Fibroblast of skin of abdomen (primary cell): ENCODE results near the gene RAB27B. TPM values are rescaled to one million over a fixed set of nuclear protein-coding genes. Genes with fewer than 3 reads are reported as not detected.
A peak's percentile ranks its signal among the peaks of the same experiment; 100 is the strongest.
"Not testable (repeated sequence)": the region's sequence is repeated elsewhere in the genome, so short reads cannot be mapped to it uniquely, and the experiment has no call there.

Source experiments
- DNase-seq: peaks from one replicate; pipeline ENCODE4 v3.0.0-alpha.2; 2013
- polyA plus RNA-seq, 2 experiments: library from polyadenylated mRNA; unstranded; fragments of 120-200 nt; gene quantifications; one replicate each; pipeline ENCODE4 v1.2.1, GENCODE V29; 2013; ENCODE audit not compliant: insufficient read length in 2 of 2

RAB27B gene, protein sequence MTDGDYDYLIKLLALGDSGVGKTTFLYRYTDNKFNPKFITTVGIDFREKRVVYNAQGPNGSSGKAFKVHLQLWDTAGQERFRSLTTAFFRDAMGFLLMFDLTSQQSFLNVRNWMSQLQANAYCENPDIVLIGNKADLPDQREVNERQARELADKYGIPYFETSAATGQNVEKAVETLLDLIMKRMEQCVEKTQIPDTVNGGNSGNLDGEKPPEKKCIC
- 0.41 TPM for polyA plus RNA-seq (2013, experiment 1 of 2; ENCODE audit: insufficient read length)
- 0.36 TPM for polyA plus RNA-seq (2013, experiment 2 of 2; ENCODE audit: insufficient read length)

DNA sequence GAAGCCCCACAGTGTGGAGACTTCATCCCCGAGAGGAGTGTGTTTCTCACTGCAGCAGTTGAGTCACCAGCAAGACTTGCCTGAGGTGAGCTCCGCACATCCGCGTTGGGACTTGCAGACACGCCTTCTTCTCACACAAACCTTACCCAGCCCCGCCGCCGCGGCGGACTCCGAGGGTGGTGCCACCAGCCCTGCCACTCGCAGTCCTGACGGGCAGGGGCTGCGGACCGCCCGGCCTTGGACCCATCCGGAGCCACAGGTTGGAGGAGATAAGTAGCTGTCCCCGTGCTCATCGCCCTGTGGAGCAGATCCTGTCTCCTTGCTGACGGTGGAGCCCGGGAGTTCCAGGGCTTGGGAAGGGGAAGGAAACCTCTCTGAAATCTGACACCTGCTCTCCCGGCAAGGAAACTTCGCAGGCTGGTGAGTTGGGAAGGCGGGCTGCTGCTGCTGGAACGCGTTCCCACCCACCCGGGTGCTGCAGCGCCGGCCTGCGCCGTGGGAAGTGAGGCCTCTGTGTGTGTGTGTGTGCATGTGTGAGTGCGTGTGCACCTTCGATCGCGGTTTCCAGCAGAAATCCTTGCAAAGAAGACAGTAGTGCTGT, at the start of gene RAB27B:
TSS of gene RAB27B (plus strand) at position 197 of the 601 bp plus-strand sequence. CDS start 49,109 bp downstream, outside the sequence.
- peak; percentile 76 for DNase-seq

DNA sequence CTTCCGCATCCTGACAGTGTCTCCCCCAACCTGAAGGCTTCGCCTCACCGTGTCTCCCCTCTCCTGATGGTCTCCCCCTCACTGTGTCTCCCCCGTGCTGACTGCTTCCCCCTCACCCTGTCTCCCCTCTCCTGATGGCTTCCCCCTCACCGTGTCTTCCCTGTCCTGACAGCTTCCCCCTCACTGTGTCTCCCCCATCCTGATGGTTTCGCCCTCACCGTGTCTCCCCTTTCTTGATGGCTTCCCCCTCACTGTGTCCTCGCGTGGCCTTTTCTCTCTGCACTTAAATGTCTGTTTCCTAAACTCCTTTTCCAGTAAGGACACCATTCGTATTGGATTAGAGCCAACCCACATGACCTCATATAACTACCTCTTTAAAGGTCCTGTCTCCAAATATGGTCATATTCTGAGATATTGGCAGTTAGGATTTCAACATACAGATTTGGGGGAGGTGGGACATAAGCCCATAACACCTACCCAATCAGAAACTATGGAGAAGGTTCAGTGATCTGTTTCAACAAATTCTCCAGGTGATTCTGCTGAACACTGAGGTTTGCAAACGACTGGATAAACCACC, 47.9 kb upstream of the RAB27B start:
- no peak for DNase-seq

DNA sequence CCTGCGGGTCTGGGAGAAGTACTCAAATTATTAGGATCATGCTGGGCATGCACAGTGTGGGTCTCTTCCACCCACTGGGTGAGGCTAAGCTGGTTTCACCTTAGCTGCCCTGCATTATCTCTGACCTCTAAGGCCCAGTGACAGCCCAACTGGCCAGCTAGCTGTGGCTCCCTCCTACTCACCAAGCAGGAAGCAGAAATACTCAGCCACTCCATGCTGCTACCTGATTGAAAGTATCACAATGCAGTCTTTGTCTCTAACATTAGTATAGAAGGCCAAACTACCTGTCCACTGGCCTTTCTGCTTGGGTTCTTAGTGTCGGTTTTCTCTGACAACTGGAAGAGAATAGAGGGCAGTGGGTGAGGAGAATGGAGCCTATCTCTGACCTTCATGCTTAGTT, 47.3 kb upstream of the RAB27B start:
- no peak for DNase-seq

DNA sequence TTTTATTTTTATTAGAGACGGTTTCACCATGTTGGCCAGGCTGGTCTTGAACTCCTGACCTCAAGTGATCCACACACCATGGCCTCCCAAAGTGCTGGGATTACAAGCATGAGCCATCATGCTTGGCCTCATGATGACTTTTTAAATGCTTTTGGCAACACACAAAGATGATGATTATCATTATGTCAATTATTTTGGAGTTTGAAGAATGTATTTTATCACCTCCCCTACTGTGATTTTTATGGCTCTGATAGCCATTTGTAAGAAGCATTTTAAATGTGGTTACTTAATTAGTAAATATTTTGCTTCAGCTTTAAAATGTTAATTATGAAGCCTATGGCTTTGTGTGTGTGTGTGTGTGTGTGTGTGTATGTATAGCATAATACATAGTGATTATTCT, 45.1 kb upstream of the RAB27B start:
- no peak for DNase-seq

DNA sequence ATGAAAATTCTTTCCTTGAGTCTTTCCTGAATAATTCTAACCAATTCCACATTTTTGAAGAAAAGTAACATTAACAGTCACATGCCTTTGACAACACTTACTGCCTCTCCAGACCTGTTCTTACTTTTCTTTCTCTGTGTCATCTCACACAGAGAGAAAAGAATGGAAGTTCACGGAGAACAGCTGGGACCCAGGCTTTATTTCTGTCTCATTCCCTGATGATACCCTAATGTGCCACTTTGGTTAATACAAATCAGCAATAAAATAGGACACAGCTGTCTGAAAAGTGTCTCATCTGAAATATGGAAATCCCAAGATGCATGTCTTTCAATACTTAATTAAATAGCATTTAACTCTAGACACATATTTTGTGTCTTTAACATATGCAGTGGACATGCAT, 42.1 kb upstream of the RAB27B start:
- DNase-seq: no peak

DNA sequence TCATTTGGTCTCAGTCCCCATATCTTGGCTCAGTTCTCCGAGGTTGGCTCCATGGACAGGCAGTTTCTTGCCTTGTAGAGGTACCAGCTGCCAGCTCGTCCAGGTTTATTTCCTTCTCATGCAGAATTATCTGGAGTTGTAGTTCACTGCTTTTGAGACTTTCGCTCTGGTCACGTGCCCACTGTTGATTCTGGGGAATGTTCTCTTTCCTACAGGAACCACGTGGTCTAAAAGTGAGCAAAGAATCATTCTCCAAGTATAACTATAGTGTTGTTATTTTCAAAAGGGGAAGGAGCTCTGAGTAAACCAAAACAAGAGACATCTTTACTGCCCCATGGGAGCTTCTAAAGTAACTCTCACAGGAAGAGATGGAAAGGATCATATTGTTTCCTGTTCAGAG, 41.2 kb upstream of the RAB27B start:
- DNase-seq: no peak

DNA sequence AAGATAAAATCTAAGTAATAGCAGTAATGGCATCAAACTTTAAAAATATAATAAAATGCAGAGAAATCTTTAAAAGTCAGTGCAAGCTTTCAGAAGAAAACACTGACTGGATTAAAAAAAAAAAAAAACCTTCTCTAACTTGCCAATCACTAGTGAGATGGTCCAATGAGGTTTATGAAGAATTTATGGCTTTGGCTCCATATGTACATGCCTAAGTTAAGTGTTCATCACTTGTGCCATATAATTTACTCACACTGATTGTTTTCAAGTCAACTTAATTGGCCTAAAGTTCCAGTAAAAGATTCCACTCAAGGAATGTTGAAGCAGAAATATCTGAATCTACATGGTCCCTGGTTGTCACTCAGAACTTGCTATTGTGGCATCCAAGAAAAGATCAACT, 40.7 kb upstream of the RAB27B start:
- DNase-seq: peak; percentile 86

DNA sequence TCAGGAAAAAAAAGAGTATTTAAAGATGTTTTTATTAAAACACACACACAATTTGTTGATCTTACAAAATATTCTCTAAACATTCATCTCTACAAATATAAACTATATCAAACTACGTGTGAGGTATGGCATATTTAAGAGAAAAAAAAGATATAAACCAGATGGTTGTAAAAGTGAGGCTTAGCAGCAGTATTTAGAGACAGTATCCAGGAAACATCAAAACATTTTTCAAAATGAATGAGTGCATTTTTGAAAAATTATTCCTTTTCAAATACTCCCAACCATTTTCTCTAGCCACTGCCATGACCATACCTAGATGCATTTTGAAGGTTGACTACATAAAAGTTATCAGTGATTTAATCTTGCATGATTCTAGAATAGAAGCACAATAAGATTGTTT, 38.2 kb upstream of the RAB27B start:
- DNase-seq: no peak

DNA sequence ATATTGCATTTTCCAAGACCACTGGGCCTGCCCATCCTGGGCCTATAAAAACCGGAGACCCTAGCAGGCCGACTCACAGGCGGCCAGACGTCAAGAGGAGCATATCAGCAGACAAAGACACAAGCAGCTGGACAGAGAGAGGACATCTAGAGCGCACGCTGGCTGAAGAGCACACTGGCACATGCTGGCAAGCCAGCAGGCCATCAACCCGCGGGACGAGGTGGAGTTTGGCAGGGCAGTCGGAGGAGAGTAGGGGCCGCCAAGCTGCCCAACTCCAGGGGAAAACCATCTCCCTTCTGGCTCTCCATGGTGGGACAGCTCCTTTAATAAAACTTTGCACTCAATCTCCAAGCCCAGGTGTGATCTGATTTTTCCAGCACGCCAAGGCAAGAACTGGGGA, 36.6 kb upstream of the RAB27B start:
- no peak for DNase-seq

DNA sequence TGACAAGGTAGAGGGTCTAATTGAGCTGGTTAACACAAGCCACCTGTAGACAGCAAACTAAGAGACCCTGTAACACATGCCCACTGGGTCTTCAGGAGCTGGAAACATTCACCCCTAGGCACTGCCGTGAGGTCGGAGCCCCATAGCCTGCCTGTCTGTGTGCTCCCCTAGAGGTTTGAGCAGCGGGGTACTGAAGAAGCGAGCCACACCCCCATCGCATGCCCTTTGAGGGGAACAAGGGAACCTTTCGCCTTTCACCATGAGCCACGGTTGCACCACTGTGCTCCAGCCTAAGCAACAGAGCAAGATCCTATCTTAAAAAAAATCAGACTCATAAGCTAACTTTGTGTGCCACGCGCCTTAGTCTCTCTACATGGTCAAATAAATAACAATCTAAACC, 36.2 kb upstream of the RAB27B start:
- DNase-seq: no peak

DNA sequence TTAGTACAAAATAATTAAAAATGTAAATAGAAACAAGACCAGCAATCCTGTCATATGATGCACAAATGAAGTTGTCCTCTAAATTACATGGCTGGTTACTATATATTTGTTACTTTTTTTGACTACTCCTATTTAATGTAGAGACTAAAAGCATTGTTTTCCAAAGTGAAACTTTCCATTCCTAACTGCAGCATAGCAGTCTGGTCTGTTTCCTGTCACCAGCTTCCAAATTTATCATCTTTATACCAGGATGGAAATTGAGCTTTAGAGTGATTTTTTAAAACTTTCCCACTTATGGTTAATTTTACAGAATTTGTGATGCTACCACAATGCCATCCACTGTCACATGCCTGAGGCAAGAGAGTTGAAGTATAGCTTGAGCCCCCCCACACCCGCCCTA, 33.5 kb upstream of the RAB27B start:
- DNase-seq: peak; percentile 33

DNA sequence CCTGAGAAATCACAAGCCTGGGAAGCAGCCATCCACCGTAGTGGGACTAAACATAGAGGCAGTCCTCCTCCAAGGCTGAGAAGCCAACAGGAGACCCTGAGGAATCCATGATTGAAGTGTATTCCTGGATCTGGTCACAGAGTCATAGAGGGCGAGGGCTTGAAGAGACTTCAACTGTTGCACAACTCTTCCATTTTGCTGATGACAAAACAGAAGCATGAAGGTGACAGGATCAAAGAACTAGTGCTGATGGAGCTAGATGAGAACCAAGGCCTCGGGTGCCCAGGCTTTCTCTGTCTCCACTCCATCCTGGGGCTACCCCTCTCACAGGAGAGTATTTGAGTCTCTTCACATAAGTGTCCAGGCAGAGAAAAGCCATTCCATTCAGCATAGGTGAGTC, 30.1 kb upstream of the RAB27B start:
- no peak for DNase-seq

DNA sequence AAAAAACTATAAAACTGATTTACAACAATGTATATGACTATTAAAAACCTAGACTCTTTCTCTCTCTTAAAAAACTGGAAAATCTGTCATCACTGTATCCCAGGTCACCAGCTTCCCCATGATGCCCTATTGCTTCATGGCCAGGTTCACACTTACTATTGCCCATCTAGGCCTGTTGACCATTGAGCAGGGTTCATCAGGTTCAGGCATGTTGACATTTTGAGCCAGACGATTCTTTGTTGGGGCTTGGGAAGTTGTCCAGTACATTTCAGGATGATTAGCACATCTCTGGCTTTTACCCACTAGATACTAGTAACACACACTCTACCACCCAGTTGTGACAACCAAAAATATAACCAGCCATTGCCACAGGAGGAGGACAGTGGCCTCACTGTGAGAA, 26.9 kb upstream of the RAB27B start:
- DNase-seq: no peak

DNA sequence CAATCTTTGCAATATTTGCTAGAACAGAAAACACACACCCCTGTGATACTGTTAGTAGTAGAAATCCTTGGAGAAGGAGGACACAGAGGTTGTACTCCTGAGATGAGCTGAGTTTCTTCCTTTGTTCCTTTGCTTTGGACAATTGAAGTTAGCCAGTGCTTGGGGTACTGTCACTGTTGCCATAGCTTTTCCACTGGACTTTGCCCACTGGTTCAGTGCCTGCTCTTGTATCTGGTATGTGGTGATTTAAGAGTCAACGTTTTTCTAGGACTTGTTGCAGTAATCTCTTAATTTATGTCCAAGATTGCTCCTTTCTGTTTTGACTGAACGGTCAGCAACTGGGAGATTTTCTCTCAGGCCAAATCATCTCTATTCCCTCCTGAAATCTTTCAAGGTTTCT, 26.1 kb upstream of the RAB27B start:
- DNase-seq: no peak

DNA sequence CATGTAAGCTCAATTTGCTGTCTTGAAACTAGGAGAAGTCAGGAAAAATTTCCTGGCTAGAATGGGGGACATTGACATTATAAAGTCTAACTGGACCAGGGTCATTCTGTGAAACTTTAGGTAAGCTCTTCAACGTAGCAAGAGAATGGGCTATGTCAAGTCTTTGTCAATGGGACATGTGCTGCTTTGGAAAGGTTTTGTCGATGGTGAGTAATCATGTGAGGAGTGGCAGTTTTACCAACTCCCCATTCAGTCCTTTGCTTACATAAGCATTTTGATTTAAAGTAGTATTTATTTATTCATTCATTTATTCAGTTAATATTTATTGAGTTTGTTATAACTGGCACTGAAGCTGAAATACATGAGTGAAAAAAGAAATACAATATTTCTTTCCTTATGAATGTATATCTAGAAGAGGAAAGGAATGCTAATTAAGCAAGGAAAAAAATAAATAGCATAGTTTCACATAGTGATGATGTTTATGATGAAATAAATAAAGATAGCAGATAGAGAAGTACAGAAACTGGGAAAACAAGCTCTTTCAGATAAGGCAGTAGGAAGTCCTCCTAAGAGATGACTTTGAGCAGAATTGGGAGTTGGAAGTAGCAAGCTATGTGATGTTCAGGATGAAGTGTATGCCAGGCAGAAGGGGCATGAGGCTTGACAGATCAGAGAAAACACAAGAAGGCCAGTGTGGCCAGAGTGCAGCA, 25.4 kb upstream of the RAB27B start:
- no peak for DNase-seq

DNA sequence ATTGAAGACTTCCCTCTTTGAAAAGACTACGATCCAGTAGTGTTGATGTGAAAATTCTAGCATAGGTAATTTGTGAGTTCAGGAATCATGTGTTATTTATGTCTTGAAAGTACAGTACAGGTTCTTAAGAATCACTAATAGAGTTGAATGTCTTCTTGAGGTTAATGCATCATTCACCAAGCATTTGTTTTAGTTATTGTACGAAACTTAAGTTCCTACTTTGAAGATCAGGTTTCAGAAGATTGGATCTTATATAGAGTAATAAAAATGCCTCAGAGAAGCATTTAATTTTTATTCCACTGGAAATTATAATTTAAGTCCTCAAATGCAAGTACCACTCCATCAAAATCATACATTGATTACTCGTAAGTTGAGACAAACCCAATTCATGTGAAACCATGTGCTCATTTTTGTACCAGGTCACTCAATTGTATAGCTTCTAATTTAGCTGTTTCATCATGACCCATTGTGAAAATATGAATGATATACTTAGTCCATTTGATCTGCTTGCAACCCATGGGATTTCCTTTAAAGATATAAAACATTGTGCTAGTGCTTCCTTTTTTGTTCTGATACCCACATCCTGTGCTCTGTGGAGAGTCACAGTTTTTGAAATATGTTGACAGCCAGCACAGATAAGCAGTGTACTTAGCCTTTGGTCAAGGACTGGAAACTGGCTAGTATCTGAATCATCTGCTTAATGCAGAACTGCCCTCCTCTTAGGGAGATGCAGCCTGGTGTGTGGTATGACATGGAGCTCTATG, 22.5 kb upstream of the RAB27B start:
- peak; percentile 88 for DNase-seq

DNA sequence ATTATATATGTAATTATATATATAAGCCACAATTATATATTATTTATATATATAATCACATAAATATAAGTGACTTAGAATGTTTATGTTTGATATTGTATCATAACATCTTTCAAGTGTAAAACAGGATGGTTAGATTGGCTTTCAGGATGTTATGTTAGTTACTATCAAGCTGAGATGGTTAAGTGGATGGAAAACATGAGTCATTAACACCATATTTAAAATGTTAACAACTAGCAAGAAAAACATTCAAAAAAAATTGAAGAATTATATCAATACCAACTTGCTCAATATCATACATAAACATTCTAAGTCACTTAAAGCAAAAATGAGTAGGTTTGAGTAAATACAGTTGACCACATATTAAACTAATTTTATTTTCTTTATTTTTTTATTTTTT, 21.8 kb upstream of the RAB27B start:
- DNase-seq: no peak

DNA sequence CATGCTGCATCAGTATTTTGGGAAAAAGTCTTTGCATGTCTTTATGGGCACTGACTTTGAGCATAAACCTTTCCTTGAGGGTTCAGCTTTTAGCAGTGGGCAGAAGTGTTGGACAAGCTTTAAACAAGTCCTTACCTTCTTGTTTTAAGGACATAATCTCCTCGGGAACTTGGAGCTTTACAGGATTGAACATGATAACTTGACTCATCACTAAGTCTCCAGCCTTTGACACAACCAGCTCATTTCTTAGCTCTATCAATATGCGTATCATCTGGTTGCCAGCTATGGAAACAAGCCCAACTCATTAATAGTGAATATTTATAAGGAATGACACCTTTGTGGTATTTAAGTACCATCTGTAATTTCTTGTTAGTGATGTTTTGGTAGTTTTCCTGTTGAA, 21.0 kb upstream of the RAB27B start:
- DNase-seq: no peak

DNA sequence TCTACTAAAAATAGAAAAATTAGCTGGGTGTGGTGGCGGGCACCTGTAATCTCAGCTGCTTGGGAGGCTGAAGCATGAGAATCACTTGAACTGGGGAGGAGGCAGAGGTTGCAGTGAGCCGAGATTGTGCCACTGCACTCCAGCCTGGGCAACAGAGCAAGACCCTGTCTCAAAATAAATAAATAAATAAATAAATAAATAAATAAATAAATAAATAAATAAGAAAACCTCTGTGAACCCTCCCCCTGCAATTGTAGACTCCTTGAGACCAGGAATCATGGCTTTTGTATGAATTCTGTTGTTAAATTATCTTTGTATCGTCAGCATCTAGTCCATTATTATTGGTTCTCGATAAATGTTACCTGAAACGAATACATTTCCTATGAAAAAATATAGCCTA, 17.6 kb upstream of the RAB27B start:
- DNase-seq: not testable (repeated sequence)

DNA sequence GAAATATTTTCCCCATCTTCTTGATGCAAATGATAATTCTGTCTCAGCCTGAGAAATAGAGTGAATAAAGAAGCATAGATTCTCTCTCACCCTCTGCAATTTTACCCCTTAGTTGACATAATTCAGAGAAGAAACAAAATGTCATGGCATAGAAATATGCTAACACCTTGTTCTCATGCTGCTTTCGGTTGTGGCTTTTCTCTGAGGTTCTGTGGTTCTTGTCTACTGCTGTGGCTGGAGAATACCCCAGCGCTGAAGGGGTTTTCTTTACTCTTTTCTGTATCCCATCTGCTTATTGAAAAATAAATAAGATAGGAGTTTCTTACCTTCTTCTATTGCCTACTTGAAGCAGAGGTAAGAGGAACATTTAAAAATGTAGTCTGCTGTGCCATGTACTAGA, 15.4 kb upstream of the RAB27B start:
- no peak for DNase-seq

DNA sequence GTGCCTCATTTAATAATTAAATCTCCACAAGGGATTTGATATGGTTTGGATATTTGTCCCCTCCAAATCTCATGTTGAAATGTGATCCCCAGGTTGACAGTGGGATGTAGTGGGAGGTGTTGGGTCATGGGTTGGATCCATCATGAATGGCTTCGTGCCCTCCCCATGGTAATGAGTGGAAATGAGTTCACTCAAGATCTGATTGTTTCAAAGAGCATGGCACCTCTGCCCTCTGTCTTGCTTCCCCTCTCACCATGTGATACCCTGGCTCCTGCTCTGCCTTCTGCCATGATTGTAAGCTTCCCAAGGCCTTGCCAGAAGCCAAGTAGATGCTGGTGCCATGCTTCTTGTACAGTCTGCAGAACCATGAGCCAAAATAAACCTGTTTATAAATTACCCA, 15.0 kb upstream of the RAB27B start:
- no peak for DNase-seq

DNA sequence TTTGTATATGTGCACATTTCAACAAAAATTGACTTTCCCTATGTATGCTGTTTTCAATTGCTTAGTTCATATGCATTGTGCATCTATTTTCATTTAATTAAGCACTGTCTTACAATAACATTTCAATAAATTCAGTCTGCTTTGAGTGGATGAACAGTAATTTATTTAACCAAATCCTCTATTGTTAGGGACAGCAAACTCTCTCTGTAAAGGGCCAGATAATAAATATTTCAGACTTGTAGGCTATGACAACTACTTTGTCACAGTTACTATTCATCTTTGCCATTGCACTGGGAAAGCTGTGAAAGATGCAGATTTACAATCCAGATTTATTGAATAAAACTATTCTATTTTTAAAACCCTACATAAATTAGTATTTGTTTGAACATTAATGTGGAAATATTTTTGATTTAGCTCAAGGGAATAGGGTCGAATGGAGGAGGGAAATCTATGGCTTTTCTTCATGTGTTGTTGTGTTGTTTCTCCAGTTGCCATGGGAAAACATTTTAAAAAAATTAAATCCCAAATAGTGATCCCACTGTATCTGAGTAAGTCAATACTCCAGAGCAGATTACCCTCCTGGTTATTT, 14.2 kb upstream of the RAB27B start:
- no peak for DNase-seq

DNA sequence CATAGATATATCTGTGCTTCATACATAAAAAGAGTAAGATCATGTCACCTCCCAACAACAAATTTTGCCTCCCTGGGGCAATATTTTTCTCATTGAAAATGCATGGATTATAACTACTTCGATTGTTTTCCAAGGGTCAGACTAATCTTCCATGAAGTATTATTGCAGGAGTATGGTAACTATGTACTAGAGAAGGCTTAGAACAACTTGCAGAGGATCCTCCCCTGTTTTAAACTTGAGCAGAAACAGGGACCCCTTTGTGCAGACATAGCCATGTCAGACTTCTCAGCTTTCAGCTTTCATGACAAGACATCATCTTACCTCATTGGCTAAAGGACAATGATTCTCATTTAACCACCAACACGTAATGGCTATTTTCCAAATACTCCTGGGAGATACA, 13.2 kb upstream of the RAB27B start:
- no peak for DNase-seq
